Lung (tissue), 12 donors: ENCODE measurements around the gene FRZB. TPM values are rescaled to one million over a fixed set of nuclear protein-coding genes. Genes with fewer than 3 reads are reported as not detected.

Source experiments
- ATAC-seq: fragments of 200-7000 bp; cut with Tn5 transposase; one replicate; pipeline ENCODE4 v1.9.1; 2020; ENCODE audit warnings: moderate number of reproducible peaks; ENCODE audit not compliant: insufficient read depth, low FRiP score
- DNase-seq, 3 donors: peaks; one replicate each; pipeline ENCODE4 v3.0.0-alpha.2; 2013 to 2017
- H3K27ac ChIP-seq, 2 donors: one replicate each; pipeline ENCODE4 v1.5.1; 2013; ENCODE audit warnings: mild to moderate bottlenecking in 2 of 2, moderate library complexity in 2 of 2, control low read depth in 1 of 2, inconsistent platforms in 1 of 2, low read depth in 1 of 2, low read length in 1 of 2
- H3K27me3 ChIP-seq, 3 donors: one replicate each; pipeline ENCODE4 v1.5.1; 2013; ENCODE audit warnings: low read length in 2 of 3; ENCODE audit not compliant: control insufficient read depth in 3 of 3, insufficient read depth in 3 of 3
- H3K36me3 ChIP-seq, 4 donors: one replicate each; pipeline ENCODE4 v1.5.1; 2013; ENCODE audit warnings: low read length in 4 of 4, mild to moderate bottlenecking in 1 of 4, moderate library complexity in 1 of 4; ENCODE audit not compliant: control insufficient read depth in 4 of 4, insufficient read depth in 4 of 4
- H3K4me1 ChIP-seq, 5 donors: one replicate each; pipeline ENCODE4 v1.5.1; 2013; ENCODE audit warnings: low read length in 5 of 5, mild to moderate bottlenecking in 2 of 5, moderate library complexity in 1 of 5; ENCODE audit not compliant: control insufficient read depth in 5 of 5, insufficient read depth in 5 of 5
- H3K4me3 ChIP-seq: one replicate; pipeline ENCODE4 v1.5.1; 2013; ENCODE audit warnings: mild to moderate bottlenecking, control low read depth, moderate library complexity
- H3K9ac ChIP-seq, 2 donors: one replicate each; pipeline ENCODE4 v1.5.1; 2013; ENCODE audit warnings: low read length in 2 of 2, control low read depth in 1 of 2; ENCODE audit not compliant: insufficient read depth in 1 of 2
- H3K9me3 ChIP-seq, 4 donors: one replicate each; pipeline ENCODE4 v1.5.1; 2013; ENCODE audit warnings: low read length in 3 of 4, mild to moderate bottlenecking in 1 of 4, moderate library complexity in 1 of 4; ENCODE audit not compliant: control insufficient read depth in 4 of 4, insufficient read depth in 3 of 4
- WGBS, 2 donors: extraction: QIAGEN DNeasy Blood & Tissue Kit; methylation state at CpG; one replicate each; pipeline ENCODE4 v1.1.7; 2013; 5-methylcytosine and 5-hydroxymethylcytosine counted together
- polyA plus RNA-seq, 2 donors: library from polyadenylated mRNA; stranded (reverse); fragments of 200-250 nt; gene quantifications; one replicate each; pipeline ENCODE4 v1.2.1, GENCODE V29; 2013
- total RNA-seq, 2 donors: library from RNA; depleted of rRNA in 1 of 2; stranded (reverse); fragments of >200 nt in 1 of 2; gene quantifications; one replicate each; pipeline ENCODE4 v1.2.1, GENCODE V29; 2014 to 2021
- TF ChIP-seq, protein P1 (sequence below): IDR thresholded peaks from 2 replicates; pipeline ENCODE4 v1.5.1; 2012; ENCODE audit warnings: mild to moderate bottlenecking; ENCODE audit errors: control extremely low read depth, extremely low read depth
- donor health status: control.
- donor health status: control.
- donor health status: Bipolar disorder and iron deficiency.
- donor health status: healthy.
- donor health status: DM: yes; HTN: yes; CAD: no.

FRZB gene
- total and polyA plus RNA-seq, 4 donors, result 0.19 to 7.4 (median 1.6) TPM

- no peak for ATAC-seq
- Histone ChIP-seq H3K9me3 (no peaks in the 10 kb centered on the region), H3K9ac (no peak overlapping the region), H3K4me3 (no peak overlapping the region), H3K36me3 (no peaks in the 10 kb centered on the region), H3K27ac (no peak overlapping the region), H3K27me3 (peaks cover 0 to 14% (median 10%) of the 10 kb centered on the region in 3 donors), H3K4me1 (peaks cover 0 to under 1% (median 0%) of the 10 kb centered on the region in 5 donors)
- 93 to 94% methylated on average over 2 of the region's 2 CpGs for WGBS, 2 donors
- no peak for DNase-seq
- TF ChIP-seq, protein P1, sequence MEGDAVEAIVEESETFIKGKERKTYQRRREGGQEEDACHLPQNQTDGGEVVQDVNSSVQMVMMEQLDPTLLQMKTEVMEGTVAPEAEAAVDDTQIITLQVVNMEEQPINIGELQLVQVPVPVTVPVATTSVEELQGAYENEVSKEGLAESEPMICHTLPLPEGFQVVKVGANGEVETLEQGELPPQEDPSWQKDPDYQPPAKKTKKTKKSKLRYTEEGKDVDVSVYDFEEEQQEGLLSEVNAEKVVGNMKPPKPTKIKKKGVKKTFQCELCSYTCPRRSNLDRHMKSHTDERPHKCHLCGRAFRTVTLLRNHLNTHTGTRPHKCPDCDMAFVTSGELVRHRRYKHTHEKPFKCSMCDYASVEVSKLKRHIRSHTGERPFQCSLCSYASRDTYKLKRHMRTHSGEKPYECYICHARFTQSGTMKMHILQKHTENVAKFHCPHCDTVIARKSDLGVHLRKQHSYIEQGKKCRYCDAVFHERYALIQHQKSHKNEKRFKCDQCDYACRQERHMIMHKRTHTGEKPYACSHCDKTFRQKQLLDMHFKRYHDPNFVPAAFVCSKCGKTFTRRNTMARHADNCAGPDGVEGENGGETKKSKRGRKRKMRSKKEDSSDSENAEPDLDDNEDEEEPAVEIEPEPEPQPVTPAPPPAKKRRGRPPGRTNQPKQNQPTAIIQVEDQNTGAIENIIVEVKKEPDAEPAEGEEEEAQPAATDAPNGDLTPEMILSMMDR, result no peak
Observed at GRCh38 chr2:182860858-182861257, 5.6 kb downstream of the FRZB start.

- no peak overlapping the region for H3K9ac ChIP-seq
- DNase-seq, result no peak
- H3K36me3 ChIP-seq, result no peaks in the 10 kb centered on the region
- H3K4me3 ChIP-seq, result no peak overlapping the region
- H3K9me3 ChIP-seq, result no peaks in the 10 kb centered on the region
- H3K4me1 ChIP-seq, result no peaks in the 10 kb centered on the region
- TF ChIP-seq, protein P1, result no peak
- no peak overlapping the region for H3K27ac ChIP-seq
- WGBS, 2 donors, result 88 to 89% methylated on average over 3 of the region's 3 CpGs
- ATAC-seq, result no peak
- H3K27me3 ChIP-seq, result no peaks in the 10 kb centered on the region
Observed at GRCh38 chr2:182858671-182859070, 7.8 kb downstream of the FRZB start.

- Histone ChIP-seq H3K4me1 (no peaks in the 10 kb centered on the region), H3K9ac (no peak overlapping the region), H3K36me3 (no peaks in the 10 kb centered on the region), H3K27ac (no peak overlapping the region), H3K27me3 (no peaks in the 10 kb centered on the region), H3K9me3 (no peaks in the 10 kb centered on the region), H3K4me3 (no peak overlapping the region)
- ATAC-seq (no peak), DNase-seq (no peak)
- 89 to 90% methylated on average over 2 of the region's 2 CpGs for WGBS, 2 donors
- TF ChIP-seq, protein P1, result no peak
Observed at GRCh38 chr2:182855376-182855775, 11.1 kb downstream of the FRZB start.
